Kidney epithelial cell (primary cell): ENCODE results near the gene PLXNA2. TPM values are rescaled to one million over a fixed set of nuclear protein-coding genes. Genes with fewer than 3 reads are reported as not detected.

ENCODE experiments used
- DNase-seq: peaks from one replicate; pipeline ENCODE4 v3.0.0-alpha.2; 2010; ENCODE audit warnings: low read depth
- H3K27me3 ChIP-seq: 2 replicates; pipeline ENCODE4 v1.6.0; 2011; ENCODE audit warnings: low read length; ENCODE audit not compliant: control insufficient read depth, insufficient read depth
- H3K36me3 ChIP-seq: 2 replicates; pipeline ENCODE4 v1.5.1; 2011; ENCODE audit warnings: low read length; ENCODE audit not compliant: control insufficient read depth, insufficient read depth
- H3K4me3 ChIP-seq: 2 replicates; pipeline ENCODE4 v1.5.1; 2011; ENCODE audit warnings: low read depth, mild to moderate bottlenecking, control low read depth, low read length
- CTCF ChIP-seq: IDR thresholded peaks from 2 replicates; pipeline ENCODE4 v1.5.1; 2011; ENCODE audit warnings: mild to moderate bottlenecking, moderate library complexity, low read length, control low read depth, inconsistent platforms; ENCODE audit not compliant: insufficient read depth, poor library complexity, severe bottlenecking
- total RNA-seq: library from RNA; depleted of rRNA; stranded (reverse); fragments of >200 nt; gene quantifications from 2 replicates; pipeline ENCODE4 v1.2.3, GENCODE V29; 2015

The PLXNA2 gene
- total RNA-seq, 1 donor from 2014 or later, result 6.9 TPM

GRCh38 chr1:208237241-208237640 lies 6.9 kb downstream of the PLXNA2 start:
- Histone ChIP-seq H3K4me3 (no peak overlapping the region), H3K27me3 (peaks cover 3% of the 10 kb centered on the region), H3K36me3 (no peaks in the 10 kb centered on the region)
- no peak for DNase-seq
- no peak for TF ChIP-seq CTCF

GRCh38 chr1:208235982-208236761 lies 8.0 kb downstream of the PLXNA2 start:
- no peaks in the 10 kb centered on the region for H3K36me3 ChIP-seq
- H3K27me3 ChIP-seq, result no peaks in the 10 kb centered on the region
- TF ChIP-seq CTCF, result no peak
- H3K4me3 ChIP-seq, result no peak overlapping the region
- DNase-seq, result peak; percentile 31

GRCh38 chr1:208235356-208235981 lies 8.7 kb downstream of the PLXNA2 start:
- no peak for TF ChIP-seq CTCF
- no peak for DNase-seq
- Histone ChIP-seq H3K27me3 (no peaks in the 10 kb centered on the region), H3K36me3 (no peaks in the 10 kb centered on the region), H3K4me3 (no peak overlapping the region)

GRCh38 chr1:208234721-208235120 lies 9.5 kb downstream of the PLXNA2 start:
- H3K36me3 ChIP-seq, result no peaks in the 10 kb centered on the region
- no peak for DNase-seq
- H3K4me3 ChIP-seq, result no peak overlapping the region
- no peak for TF ChIP-seq CTCF
- H3K27me3 ChIP-seq, result no peaks in the 10 kb centered on the region

GRCh38 chr1:208233978-208234377 lies 10.2 kb downstream of the PLXNA2 start:
- Histone ChIP-seq H3K4me3 (no peak overlapping the region), H3K27me3 (no peaks in the 10 kb centered on the region), H3K36me3 (no peaks in the 10 kb centered on the region)
- DNase-seq, result no peak
- TF ChIP-seq CTCF, result no peak
